ENCODE measurements around the gene SYNJ1.

The SYNJ1 gene

GRCh38 chr21:32770871-32771523 lies 43.2 kb upstream of the SYNJ1 start:
- DNase-seq (ENCODE audit: low read depth), result peak; percentile 6
- H3K4me3 ChIP-seq (ENCODE audit: low read depth, low read length), result peak overlapping the region; percentile 86
- in situ Hi-C loops (cut with HindIII; ENCODE audit: low sequenced_read_pairs), result no loop called here
- no peak for TF ChIP-seq CTCF (IDR thresholded peaks at IDR 0.05; ENCODE audit: low read depth, low read length, missing control alignments)

GRCh38 chr21:32768530-32768929 lies 40.7 kb upstream of the SYNJ1 start:
- no peak for DNase-seq (ENCODE audit: low read depth)
- in situ Hi-C loops (cut with HindIII; ENCODE audit: low sequenced_read_pairs), result no loop called here
- no peak overlapping the region for H3K4me3 ChIP-seq (ENCODE audit: low read depth, low read length)
- TF ChIP-seq CTCF (IDR thresholded peaks at IDR 0.05; ENCODE audit: low read depth, low read length, missing control alignments), result no peak

GRCh38 chr21:32765058-32765457 lies 37.2 kb upstream of the SYNJ1 start:
- DNase-seq (ENCODE audit: low read depth), result no peak
- no peak for TF ChIP-seq CTCF (IDR thresholded peaks at IDR 0.05; ENCODE audit: low read depth, low read length, missing control alignments)
- H3K4me3 ChIP-seq (ENCODE audit: low read depth, low read length), result no peak overlapping the region
- in situ Hi-C loops (cut with HindIII; ENCODE audit: low sequenced_read_pairs), result no loop called here

- no peak for DNase-seq (ENCODE audit: low read depth)
- no peak for TF ChIP-seq CTCF (IDR thresholded peaks at IDR 0.05; ENCODE audit: low read depth, low read length, missing control alignments)
- in situ Hi-C loops (cut with HindIII; ENCODE audit: low sequenced_read_pairs), result no loop called here
- no peak overlapping the region for H3K4me3 ChIP-seq (ENCODE audit: low read depth, low read length)
Observed at GRCh38 chr21:32764186-32764585, 36.4 kb upstream of the SYNJ1 start.

- in situ Hi-C loops (cut with HindIII; ENCODE audit: low sequenced_read_pairs), result no loop called here
Observed at GRCh38 chr21:32757804-32758203, 30.0 kb upstream of the SYNJ1 start.

GRCh38 chr21:32756096-32756495 lies 28.3 kb upstream of the SYNJ1 start:
- TF ChIP-seq CTCF (IDR thresholded peaks at IDR 0.05; ENCODE audit: low read depth, low read length, missing control alignments), result no peak
- in situ Hi-C loops (cut with HindIII; ENCODE audit: low sequenced_read_pairs), result no loop called here
- H3K4me3 ChIP-seq (ENCODE audit: low read depth, low read length), result no peak overlapping the region
- DNase-seq (ENCODE audit: low read depth), result no peak

More at GRCh38 chr21:32757804-32758203, 30.0 kb upstream of the SYNJ1 start:
- TF ChIP-seq CTCF (IDR thresholded peaks at IDR 0.05; ENCODE audit: low read depth, low read length, missing control alignments), result no peak
- no peak for DNase-seq (ENCODE audit: low read depth)
- H3K4me3 ChIP-seq (ENCODE audit: low read depth, low read length), result no peak overlapping the region
